B cell (primary cell): ENCODE results near the gene NT5DC3.

Experiments used
- CTCF ChIP-seq: fragments of 200-600 bp; IDR thresholded peaks from one replicate; pipeline ENCODE4 v1.8.0; 2022; ENCODE audit warnings: antibody characterized with exemption, mild to moderate bottlenecking
- EZH2 ChIP-seq: IDR thresholded peaks from 2 replicates; pipeline ENCODE4 v1.6.1; 2012; ENCODE audit warnings: borderline replicate concordance, low read depth, mild to moderate bottlenecking, moderate library complexity, low read length; ENCODE audit not compliant: insufficient read depth, poor library complexity, severe bottlenecking

- no peak for TF ChIP-seq CTCF
- no peak for TF ChIP-seq EZH2
Measured at GRCh38 chr12:103833095-103833775, 7.8 kb downstream of the NT5DC3 start.
